HEK293 (cell line): ENCODE data around the gene FGA.

Experiments
- KLF16 ChIP-seq: fragments of 450-650 bp; formaldehyde crosslinking; IDR thresholded peaks from 2 replicates; pipeline ENCODE4 v1.5.1; 2017; ENCODE audit warnings: missing biosample characterization, missing genetic modification characterization
- ZNF274 ChIP-seq, 2 experiments: fragments of 200-500 bp in 1 of 2; fragments of 450-650 bp in 1 of 2; sonication (Bioruptor generic) in 1 of 2; formaldehyde crosslinking in 1 of 2; IDR thresholded peaks; 2 replicates each; pipeline versions ENCODE4 v1.5.1 to v1.6.1; 2014 to 2016; ENCODE audit warnings: borderline replicate concordance in 1 of 2, inconsistent platforms in 1 of 2, low read length in 1 of 2, missing biosample characterization in 1 of 2, missing genetic modification characterization in 1 of 2
- ZNF610 ChIP-seq: fragments of 450-650 bp; formaldehyde crosslinking; IDR thresholded peaks from 2 replicates; pipeline ENCODE4 v1.5.1; 2016; ENCODE audit warnings: missing biosample characterization, missing genetic modification characterization, borderline replicate concordance
- ZNF658 ChIP-seq: fragments of 450-650 bp; formaldehyde crosslinking; IDR thresholded peaks from 2 replicates; pipeline ENCODE4; 2016; ENCODE audit warnings: missing biosample characterization, missing genetic modification characterization
- TF ChIP-seq, protein P1 (sequence below): fragments of 450-650 bp; formaldehyde crosslinking; IDR thresholded peaks from 2 replicates; pipeline ENCODE4 v1.5.1; 2016; ENCODE audit warnings: missing biosample characterization, missing genetic modification characterization, borderline replicate concordance
- TF ChIP-seq, protein P2 (sequence below): fragments of 450-650 bp; formaldehyde crosslinking; IDR thresholded peaks from 2 replicates; pipeline ENCODE4 v1.5.1; 2016; ENCODE audit warnings: missing biosample characterization, missing genetic modification characterization
- TF ChIP-seq, protein P3 (sequence below): IDR thresholded peaks from 2 replicates; pipeline ENCODE4 v1.6.1; 2011; ENCODE audit warnings: mild to moderate bottlenecking, low read depth, low read length, borderline replicate concordance
- TF ChIP-seq, protein P4 (sequence below): fragments of 450-650 bp; formaldehyde crosslinking; IDR thresholded peaks from 2 replicates; pipeline ENCODE4 v1.5.1; 2016; ENCODE audit warnings: missing biosample characterization, missing genetic modification characterization
- TF ChIP-seq, protein P5 (sequence below): fragments of 450-650 bp; formaldehyde crosslinking; IDR thresholded peaks from 2 replicates; pipeline ENCODE4 v1.5.1; 2017; ENCODE audit warnings: missing biosample characterization, missing genetic modification characterization

DNA sequence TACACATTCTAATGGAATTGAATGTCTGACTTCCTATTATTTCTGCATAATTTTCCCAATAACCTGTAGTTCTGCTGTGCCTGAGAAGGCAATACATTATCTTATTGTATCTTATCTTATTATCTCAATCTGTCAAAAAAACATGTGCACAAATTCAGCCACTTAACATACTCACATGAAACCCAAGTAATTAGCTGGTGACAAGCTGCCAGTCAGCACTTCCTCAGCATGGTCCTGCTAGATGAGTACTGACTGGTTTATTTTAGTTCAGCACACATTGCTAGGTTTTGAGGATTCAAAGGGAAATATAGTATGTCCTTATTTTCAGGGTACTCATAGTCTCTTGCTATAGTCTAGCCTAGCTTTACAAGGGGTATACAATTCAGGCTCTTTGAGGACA lies 39.8 kb upstream of the FGA start:
- TF ChIP-seq ZNF274 (IDR thresholded peaks at IDR 0.05; ENCODE audit: low read length) (no peak), ZNF274 (tag by site-specific recombination; IDR thresholded peaks at IDR 0.05; ENCODE audit: borderline replicate concordance) (no peak), ZNF658 (tag by site-specific recombination) (no peak), KLF16 (no peak), ZNF610 (no peak)
- TF ChIP-seq, protein P1, sequence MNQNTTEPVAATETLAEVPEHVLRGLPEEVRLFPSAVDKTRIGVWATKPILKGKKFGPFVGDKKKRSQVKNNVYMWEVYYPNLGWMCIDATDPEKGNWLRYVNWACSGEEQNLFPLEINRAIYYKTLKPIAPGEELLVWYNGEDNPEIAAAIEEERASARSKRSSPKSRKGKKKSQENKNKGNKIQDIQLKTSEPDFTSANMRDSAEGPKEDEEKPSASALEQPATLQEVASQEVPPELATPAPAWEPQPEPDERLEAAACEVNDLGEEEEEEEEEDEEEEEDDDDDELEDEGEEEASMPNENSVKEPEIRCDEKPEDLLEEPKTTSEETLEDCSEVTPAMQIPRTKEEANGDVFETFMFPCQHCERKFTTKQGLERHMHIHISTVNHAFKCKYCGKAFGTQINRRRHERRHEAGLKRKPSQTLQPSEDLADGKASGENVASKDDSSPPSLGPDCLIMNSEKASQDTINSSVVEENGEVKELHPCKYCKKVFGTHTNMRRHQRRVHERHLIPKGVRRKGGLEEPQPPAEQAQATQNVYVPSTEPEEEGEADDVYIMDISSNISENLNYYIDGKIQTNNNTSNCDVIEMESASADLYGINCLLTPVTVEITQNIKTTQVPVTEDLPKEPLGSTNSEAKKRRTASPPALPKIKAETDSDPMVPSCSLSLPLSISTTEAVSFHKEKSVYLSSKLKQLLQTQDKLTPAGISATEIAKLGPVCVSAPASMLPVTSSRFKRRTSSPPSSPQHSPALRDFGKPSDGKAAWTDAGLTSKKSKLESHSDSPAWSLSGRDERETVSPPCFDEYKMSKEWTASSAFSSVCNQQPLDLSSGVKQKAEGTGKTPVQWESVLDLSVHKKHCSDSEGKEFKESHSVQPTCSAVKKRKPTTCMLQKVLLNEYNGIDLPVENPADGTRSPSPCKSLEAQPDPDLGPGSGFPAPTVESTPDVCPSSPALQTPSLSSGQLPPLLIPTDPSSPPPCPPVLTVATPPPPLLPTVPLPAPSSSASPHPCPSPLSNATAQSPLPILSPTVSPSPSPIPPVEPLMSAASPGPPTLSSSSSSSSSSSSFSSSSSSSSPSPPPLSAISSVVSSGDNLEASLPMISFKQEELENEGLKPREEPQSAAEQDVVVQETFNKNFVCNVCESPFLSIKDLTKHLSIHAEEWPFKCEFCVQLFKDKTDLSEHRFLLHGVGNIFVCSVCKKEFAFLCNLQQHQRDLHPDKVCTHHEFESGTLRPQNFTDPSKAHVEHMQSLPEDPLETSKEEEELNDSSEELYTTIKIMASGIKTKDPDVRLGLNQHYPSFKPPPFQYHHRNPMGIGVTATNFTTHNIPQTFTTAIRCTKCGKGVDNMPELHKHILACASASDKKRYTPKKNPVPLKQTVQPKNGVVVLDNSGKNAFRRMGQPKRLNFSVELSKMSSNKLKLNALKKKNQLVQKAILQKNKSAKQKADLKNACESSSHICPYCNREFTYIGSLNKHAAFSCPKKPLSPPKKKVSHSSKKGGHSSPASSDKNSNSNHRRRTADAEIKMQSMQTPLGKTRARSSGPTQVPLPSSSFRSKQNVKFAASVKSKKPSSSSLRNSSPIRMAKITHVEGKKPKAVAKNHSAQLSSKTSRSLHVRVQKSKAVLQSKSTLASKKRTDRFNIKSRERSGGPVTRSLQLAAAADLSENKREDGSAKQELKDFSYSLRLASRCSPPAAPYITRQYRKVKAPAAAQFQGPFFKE (tag by site-specific recombination), result no peak
- TF ChIP-seq, protein P2, sequence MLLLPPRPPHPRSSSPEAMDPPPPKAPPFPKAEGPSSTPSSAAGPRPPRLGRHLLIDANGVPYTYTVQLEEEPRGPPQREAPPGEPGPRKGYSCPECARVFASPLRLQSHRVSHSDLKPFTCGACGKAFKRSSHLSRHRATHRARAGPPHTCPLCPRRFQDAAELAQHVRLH, result no peak
- TF ChIP-seq, protein P3, sequence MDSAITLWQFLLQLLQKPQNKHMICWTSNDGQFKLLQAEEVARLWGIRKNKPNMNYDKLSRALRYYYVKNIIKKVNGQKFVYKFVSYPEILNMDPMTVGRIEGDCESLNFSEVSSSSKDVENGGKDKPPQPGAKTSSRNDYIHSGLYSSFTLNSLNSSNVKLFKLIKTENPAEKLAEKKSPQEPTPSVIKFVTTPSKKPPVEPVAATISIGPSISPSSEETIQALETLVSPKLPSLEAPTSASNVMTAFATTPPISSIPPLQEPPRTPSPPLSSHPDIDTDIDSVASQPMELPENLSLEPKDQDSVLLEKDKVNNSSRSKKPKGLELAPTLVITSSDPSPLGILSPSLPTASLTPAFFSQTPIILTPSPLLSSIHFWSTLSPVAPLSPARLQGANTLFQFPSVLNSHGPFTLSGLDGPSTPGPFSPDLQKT, result no peak
- TF ChIP-seq, protein P4, sequence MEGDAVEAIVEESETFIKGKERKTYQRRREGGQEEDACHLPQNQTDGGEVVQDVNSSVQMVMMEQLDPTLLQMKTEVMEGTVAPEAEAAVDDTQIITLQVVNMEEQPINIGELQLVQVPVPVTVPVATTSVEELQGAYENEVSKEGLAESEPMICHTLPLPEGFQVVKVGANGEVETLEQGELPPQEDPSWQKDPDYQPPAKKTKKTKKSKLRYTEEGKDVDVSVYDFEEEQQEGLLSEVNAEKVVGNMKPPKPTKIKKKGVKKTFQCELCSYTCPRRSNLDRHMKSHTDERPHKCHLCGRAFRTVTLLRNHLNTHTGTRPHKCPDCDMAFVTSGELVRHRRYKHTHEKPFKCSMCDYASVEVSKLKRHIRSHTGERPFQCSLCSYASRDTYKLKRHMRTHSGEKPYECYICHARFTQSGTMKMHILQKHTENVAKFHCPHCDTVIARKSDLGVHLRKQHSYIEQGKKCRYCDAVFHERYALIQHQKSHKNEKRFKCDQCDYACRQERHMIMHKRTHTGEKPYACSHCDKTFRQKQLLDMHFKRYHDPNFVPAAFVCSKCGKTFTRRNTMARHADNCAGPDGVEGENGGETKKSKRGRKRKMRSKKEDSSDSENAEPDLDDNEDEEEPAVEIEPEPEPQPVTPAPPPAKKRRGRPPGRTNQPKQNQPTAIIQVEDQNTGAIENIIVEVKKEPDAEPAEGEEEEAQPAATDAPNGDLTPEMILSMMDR (tag by site-specific recombination), result no peak
- TF ChIP-seq, protein P5, sequence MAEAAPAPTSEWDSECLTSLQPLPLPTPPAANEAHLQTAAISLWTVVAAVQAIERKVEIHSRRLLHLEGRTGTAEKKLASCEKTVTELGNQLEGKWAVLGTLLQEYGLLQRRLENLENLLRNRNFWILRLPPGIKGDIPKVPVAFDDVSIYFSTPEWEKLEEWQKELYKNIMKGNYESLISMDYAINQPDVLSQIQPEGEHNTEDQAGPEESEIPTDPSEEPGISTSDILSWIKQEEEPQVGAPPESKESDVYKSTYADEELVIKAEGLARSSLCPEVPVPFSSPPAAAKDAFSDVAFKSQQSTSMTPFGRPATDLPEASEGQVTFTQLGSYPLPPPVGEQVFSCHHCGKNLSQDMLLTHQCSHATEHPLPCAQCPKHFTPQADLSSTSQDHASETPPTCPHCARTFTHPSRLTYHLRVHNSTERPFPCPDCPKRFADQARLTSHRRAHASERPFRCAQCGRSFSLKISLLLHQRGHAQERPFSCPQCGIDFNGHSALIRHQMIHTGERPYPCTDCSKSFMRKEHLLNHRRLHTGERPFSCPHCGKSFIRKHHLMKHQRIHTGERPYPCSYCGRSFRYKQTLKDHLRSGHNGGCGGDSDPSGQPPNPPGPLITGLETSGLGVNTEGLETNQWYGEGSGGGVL (tag by site-specific recombination), result no peak
